PC-9 (cell line): ENCODE measurements around the gene NSL1. TPM values are rescaled to one million over a fixed set of nuclear protein-coding genes. Genes with fewer than 3 reads are reported as not detected.
"Not testable (repeated sequence)": the region's sequence is repeated elsewhere in the genome, so short reads cannot be mapped to it uniquely, and the experiment has no call there.

Experiments
- BruUV-seq: library from RNA; stranded (reverse); fragments of 400-500 nt; replicated peaks from 2 replicates; lab custom pipeline; 2021; lab: Mats Ljungman, UMichigan
- CTCF ChIA-PET: fragments of 300-600 bp; sonication (Branson Sonifier 250); formaldehyde crosslinking; loops from one replicate; lab custom pipeline; 2022; ENCODE audit warnings: antibody characterized with exemption; lab: Charles Lee
- POLR2A ChIA-PET: fragments of 300-600 bp; sonication (Branson Sonifier 250); formaldehyde crosslinking; loops from one replicate; lab custom pipeline; 2022; ENCODE audit warnings: antibody characterized with exemption; ENCODE audit not compliant: unreplicated experiment; lab: Charles Lee
- DNase-seq, 2 experiments: peaks; one replicate each; pipeline versions ENCODE4 v3.0.0 to v3.0.0-alpha.2; 2015 to 2022; ENCODE audit warnings: mixed read lengths in 1 of 2
- H2AFZ ChIP-seq: fragments of 200-600 bp; sonication (generic); 2 replicates; pipeline ENCODE4 v1.8.1; 2017; ENCODE audit warnings: antibody characterized with exemption
- H3F3A ChIP-seq: fragments of 200-600 bp; sonication (generic); 2 replicates; pipeline ENCODE4 v1.8.1; 2017; ENCODE audit warnings: antibody characterized with exemption, mild to moderate bottlenecking, low read depth; ENCODE audit not compliant: insufficient read depth
- H3K27ac ChIP-seq: fragments of 200-600 bp; sonication (generic); 2 replicates; pipeline ENCODE4 v1.6.1; 2016; ENCODE audit warnings: mixed run types
- H3K27me3 ChIP-seq: fragments of 200-600 bp; sonication (generic); 2 replicates; pipeline ENCODE4 v1.6.1; 2016; ENCODE audit warnings: low read depth, mixed run types; ENCODE audit not compliant: insufficient read depth
- H3K36me3 ChIP-seq: fragments of 200-600 bp; sonication (generic); 2 replicates; pipeline ENCODE4 v1.6.1; 2016; ENCODE audit warnings: low read depth, mixed run types
- H3K4me1 ChIP-seq: fragments of 200-600 bp; sonication (generic); replicated peaks from 2 replicates; pipeline ENCODE4 v1.6.1; 2016; ENCODE audit warnings: mixed run types; ENCODE audit not compliant: insufficient read depth
- H3K4me2 ChIP-seq: fragments of 200-600 bp; sonication (generic); 2 replicates; pipeline ENCODE4 v1.6.1; 2017; ENCODE audit warnings: mixed run types
- H3K4me3 ChIP-seq: fragments of 200-600 bp; sonication (generic); 2 replicates; pipeline ENCODE4 v1.6.1; 2016; ENCODE audit warnings: mixed run types
- H3K79me2 ChIP-seq: fragments of 200-600 bp; sonication (generic); 2 replicates; pipeline ENCODE4 v1.6.1; 2017; ENCODE audit warnings: low read depth, mixed run types
- H3K9me2 ChIP-seq: fragments of 200-600 bp; sonication (generic); 2 replicates; pipeline ENCODE4 v1.8.1; 2017; ENCODE audit warnings: mild to moderate bottlenecking; ENCODE audit not compliant: insufficient read depth
- H3K9me3 ChIP-seq: fragments of 200-600 bp; sonication (generic); 2 replicates; pipeline ENCODE4 v1.8.1; 2016; ENCODE audit warnings: low read depth; ENCODE audit not compliant: insufficient read depth
- H4K20me1 ChIP-seq: fragments of 200-600 bp; sonication (generic); 2 replicates; pipeline ENCODE4 v1.8.1; 2017; ENCODE audit not compliant: insufficient read depth
- EZH2 ChIP-seq: fragments of 200-600 bp; sonication (generic); IDR thresholded peaks from 2 replicates; pipeline ENCODE4 v1.8.0; 2017; ENCODE audit warnings: antibody characterized with exemption, low read depth
- intact Hi-C: fragments of 100-400 bp; cut with micrococcal nuclease; formaldehyde crosslinking; loops from one replicate; pipeline ENCODE4 v1.10.0; 2022; ENCODE audit not compliant: unreplicated experiment
- total RNA-seq: library from RNA; stranded (reverse); gene quantifications from 2 replicates; pipeline ENCODE4 v1.2.3, GENCODE V29; 2021
- TF ChIP-seq, protein P1 (sequence below): fragments of 200-600 bp; sonication (generic); conservative IDR thresholded peaks from 2 replicates; pipeline ENCODE4 v1.6.1; 2017; ENCODE audit warnings: mixed run types, antibody characterized with exemption, mild to moderate bottlenecking, moderate library complexity

The NSL1 gene
- total RNA-seq, 1 experiment from 2014 or later: 32.4 TPM

DNA sequence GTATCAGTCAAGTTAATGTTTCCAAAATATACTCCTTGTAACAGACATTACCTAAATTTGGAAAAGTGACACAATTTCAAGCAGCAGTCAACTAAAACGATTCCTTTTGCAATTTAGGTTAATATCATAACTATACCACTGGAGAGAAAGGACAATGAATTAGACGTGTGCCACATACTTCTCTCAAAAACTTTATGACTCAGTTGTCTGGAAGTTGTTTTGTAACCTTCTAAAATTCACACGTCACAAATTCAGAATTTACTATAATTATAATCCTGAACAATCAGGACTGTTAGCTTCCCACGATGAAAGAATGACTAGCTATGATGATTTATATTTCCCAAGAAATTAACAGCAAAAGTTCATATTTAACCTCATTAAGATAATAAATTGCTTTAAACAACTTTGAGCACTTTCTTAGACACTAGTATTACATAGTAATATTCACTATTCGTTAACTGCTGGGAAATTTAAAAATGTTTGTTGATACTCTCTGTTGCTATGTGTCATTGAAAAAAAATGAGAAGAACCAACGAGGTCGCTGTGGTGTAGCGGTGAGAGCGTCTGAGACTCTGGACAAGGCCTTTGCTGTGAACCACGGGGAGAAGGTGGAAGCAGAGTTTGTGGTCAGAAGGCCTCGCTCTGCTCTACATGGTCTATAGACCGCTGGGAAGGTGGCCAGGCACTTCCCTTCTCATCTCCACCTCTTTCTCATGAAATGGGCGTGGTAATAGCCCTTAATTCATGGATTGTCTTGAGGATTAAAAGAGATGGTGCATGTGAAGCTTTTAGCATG is 64.0 kb downstream of the NSL1 start:
- CTCF ChIA-PET: no interaction called here
- no peak overlapping the region for H3K4me3 ChIP-seq
- H3K27ac ChIP-seq: no peak overlapping the region
- intact Hi-C loops: no loop called here
- POLR2A ChIA-PET: no interaction called here
- BruUV-seq: no TSS peak
- no peaks in the 10 kb centered on the region for H3K9me2 ChIP-seq
- no peak for TF ChIP-seq EZH2
- TF ChIP-seq, protein P1, sequence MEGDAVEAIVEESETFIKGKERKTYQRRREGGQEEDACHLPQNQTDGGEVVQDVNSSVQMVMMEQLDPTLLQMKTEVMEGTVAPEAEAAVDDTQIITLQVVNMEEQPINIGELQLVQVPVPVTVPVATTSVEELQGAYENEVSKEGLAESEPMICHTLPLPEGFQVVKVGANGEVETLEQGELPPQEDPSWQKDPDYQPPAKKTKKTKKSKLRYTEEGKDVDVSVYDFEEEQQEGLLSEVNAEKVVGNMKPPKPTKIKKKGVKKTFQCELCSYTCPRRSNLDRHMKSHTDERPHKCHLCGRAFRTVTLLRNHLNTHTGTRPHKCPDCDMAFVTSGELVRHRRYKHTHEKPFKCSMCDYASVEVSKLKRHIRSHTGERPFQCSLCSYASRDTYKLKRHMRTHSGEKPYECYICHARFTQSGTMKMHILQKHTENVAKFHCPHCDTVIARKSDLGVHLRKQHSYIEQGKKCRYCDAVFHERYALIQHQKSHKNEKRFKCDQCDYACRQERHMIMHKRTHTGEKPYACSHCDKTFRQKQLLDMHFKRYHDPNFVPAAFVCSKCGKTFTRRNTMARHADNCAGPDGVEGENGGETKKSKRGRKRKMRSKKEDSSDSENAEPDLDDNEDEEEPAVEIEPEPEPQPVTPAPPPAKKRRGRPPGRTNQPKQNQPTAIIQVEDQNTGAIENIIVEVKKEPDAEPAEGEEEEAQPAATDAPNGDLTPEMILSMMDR: no peak
- H3K4me2 ChIP-seq: no peak overlapping the region
- no peaks in the 10 kb centered on the region for H4K20me1 ChIP-seq
- no peaks in the 10 kb centered on the region for H3K9me3 ChIP-seq
- no peak overlapping the region for H2AFZ ChIP-seq
- no peaks in the 10 kb centered on the region for H3K79me2 ChIP-seq
- H3F3A ChIP-seq: peaks cover 3% of the 10 kb centered on the region
- DNase-seq: no peak
- no peaks in the 10 kb centered on the region for H3K27me3 ChIP-seq
- H3K36me3 ChIP-seq: no peaks in the 10 kb centered on the region
- H3K4me1 ChIP-seq: no peaks in the 10 kb centered on the region

DNA sequence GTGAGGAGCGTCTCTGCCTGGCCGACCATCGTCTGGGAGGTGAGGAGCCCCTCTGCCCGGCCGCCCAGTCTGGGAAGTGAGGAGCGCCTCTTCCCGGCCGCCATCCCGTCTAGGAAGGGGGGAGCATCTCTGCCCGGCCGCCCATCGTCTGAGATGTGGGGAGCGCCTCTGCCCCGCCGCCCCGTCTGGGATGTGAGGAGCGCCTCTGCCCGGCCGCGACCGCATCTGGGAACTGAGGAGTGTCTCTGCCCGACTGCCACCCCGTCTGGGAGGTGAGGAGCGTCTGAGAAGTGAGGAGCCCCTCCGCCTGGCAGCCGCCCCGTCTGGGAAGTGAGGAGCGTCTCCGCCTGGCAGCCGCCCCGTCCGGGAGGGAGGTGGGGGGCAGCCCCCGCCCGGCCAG is 66.9 kb downstream of the NSL1 start:
- H3K9me3 ChIP-seq, CTCF ChIA-PET, H3K4me3 ChIP-seq, H3K27me3 ChIP-seq, H3K79me2 ChIP-seq, H3K27ac ChIP-seq, H3K36me3 ChIP-seq, POLR2A ChIA-PET, intact Hi-C loops, H4K20me1 ChIP-seq, H3K4me2 ChIP-seq, H2AFZ ChIP-seq, H3K9me2 ChIP-seq, BruUV-seq, DNase-seq: not testable (repeated sequence)
- peaks cover 15% of the 10 kb centered on the region for H3K4me1 ChIP-seq
- H3F3A ChIP-seq: peaks cover 18% of the 10 kb centered on the region

DNA sequence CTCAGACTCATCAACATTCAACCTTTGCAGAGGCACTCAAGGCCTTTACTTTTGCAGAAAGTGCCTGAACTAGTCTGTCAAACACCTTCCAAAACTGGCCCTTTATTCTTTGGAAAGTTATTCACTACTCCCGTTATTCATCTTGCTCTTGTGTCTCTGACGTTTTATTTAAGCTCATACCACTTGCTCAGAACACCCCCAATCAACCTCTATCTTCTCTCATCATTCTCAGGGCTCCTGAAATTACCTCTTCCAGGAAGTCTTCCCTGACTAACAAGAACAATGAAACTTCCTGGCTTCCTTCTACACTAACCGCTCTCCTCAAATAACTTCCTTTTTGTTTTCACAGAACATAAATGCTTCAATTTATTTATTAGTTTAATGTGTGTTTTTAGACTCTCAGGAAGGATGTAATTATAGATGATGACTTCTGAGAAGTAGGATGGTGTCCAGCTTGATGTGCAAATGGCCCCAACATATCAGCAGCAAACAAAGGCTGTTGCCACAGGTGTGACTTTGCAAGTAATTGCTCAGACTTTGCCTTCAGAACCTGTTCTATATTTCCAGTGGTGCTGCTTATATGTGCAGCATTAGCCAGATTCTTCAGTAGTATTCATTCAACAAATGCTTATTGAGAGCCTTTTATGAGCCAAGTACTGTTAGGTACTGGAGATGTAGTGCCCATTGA is 69.2 kb downstream of the NSL1 start:
- no peak overlapping the region for H3K27ac ChIP-seq
- intact Hi-C loops: no loop called here

More for the DNA sequence above, 69.2 kb downstream of the NSL1 start:
- peaks cover 18% of the 10 kb centered on the region for H3F3A ChIP-seq
- ChIA-PET CTCF (interaction anchor here (0.8 kb wide), 1 partner anchor 274 kb away, joined by 3 read pairs; no protein-coding TSS in a partner anchor), POLR2A (no interaction called here)
- no peak overlapping the region for H2AFZ ChIP-seq
- no peaks in the 10 kb centered on the region for H3K79me2 ChIP-seq
- H3K36me3 ChIP-seq: no peaks in the 10 kb centered on the region
- DNase-seq: no peak
- no peaks in the 10 kb centered on the region for H3K9me3 ChIP-seq
- H3K4me3 ChIP-seq: no peak overlapping the region
- H4K20me1 ChIP-seq: no peaks in the 10 kb centered on the region
- no peak overlapping the region for H3K4me2 ChIP-seq
- no TSS peak for BruUV-seq
- H3K4me1 ChIP-seq: peaks cover 15% of the 10 kb centered on the region
- H3K9me2 ChIP-seq: no peaks in the 10 kb centered on the region
- TF ChIP-seq, protein P1: no peak
- no peak for TF ChIP-seq EZH2
- no peaks in the 10 kb centered on the region for H3K27me3 ChIP-seq
